Prostate gland (tissue), 2 donors: Measurements from ENCODE around the gene CRMP1.

ENCODE experiments used
- POLR2A ChIP-seq: fragments of 450-650 bp; IDR thresholded peaks from one replicate; pipeline ENCODE4 v1.6.1; 2016; ENCODE audit warnings: antibody characterized with exemption, mild to moderate bottlenecking
- POLR2AphosphoS5 ChIP-seq: sonication (generic); formaldehyde crosslinking; IDR thresholded peaks from one replicate; pipeline ENCODE4 v1.6.1; 2017; ENCODE audit warnings: antibody characterized with exemption
- TF ChIP-seq, protein P1 (sequence below), 4 experiments: fragments of 200-600 bp in 2 of 4; fragments of 450-650 bp in 2 of 4; sonication (generic) in 2 of 4; IDR thresholded peaks; 1 replicate in 3 of 4; 2 replicates in 1 of 4; pipeline ENCODE4 v1.5.1; 2016 to 2019; ENCODE audit warnings: antibody characterized with exemption in 4 of 4, mild to moderate bottlenecking in 2 of 4, moderate library complexity in 2 of 4

GRCh38 chr4:5919571-5919970 lies 26.7 kb upstream of the CRMP1 start:
- TF ChIP-seq, protein P1, sequence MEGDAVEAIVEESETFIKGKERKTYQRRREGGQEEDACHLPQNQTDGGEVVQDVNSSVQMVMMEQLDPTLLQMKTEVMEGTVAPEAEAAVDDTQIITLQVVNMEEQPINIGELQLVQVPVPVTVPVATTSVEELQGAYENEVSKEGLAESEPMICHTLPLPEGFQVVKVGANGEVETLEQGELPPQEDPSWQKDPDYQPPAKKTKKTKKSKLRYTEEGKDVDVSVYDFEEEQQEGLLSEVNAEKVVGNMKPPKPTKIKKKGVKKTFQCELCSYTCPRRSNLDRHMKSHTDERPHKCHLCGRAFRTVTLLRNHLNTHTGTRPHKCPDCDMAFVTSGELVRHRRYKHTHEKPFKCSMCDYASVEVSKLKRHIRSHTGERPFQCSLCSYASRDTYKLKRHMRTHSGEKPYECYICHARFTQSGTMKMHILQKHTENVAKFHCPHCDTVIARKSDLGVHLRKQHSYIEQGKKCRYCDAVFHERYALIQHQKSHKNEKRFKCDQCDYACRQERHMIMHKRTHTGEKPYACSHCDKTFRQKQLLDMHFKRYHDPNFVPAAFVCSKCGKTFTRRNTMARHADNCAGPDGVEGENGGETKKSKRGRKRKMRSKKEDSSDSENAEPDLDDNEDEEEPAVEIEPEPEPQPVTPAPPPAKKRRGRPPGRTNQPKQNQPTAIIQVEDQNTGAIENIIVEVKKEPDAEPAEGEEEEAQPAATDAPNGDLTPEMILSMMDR (IDR thresholded peaks at IDR 0.05), result no peak
- TF ChIP-seq POLR2A, result no peak
- no peak for TF ChIP-seq POLR2AphosphoS5
